Brain pericyte (primary cell): Measurements from ENCODE around the gene ZNF593.

Experiments used
- DNase-seq: peaks from one replicate; pipeline ENCODE4 v3.0.0-alpha.2; 2012; ENCODE audit warnings: low read depth, low spot score

Gene ZNF593

GRCh38 chr1:26169198-26169554 is 532 bp upstream of the ZNF593 start:
- DNase-seq: no peak

GRCh38 chr1:26170472-26170821 is 739 bp downstream of the ZNF593 start:
- no peak for DNase-seq

GRCh38 chr1:26171084-26172072 is 1.7 kb downstream of the ZNF593 start, which contains the start of gene ZNF593OS:
Gene ZNF593OS, minus strand, starts transcription at chr1:26171832. Its CDS starts 171 bp downstream, at chr1:26171661.
- no peak for DNase-seq

- no peak for DNase-seq
Observed at GRCh38 chr1:26175346-26175745, 5.6 kb downstream of the ZNF593 start.

GRCh38 chr1:26177182-26177684 is 7.5 kb downstream of the ZNF593 start, which contains the start of gene CNKSR1:
Gene CNKSR1, plus strand, starts transcription at chr1:26177491. Its CDS starts 57 bp downstream, at chr1:26177548.
- DNase-seq: no peak

GRCh38 chr1:26180010-26180506 is 10.3 kb downstream of the ZNF593 start:
- no peak for DNase-seq

- DNase-seq: no peak
Observed at GRCh38 chr1:26181586-26182382, 12.1 kb downstream of the ZNF593 start.

- no peak for DNase-seq
Observed at GRCh38 chr1:26182383-26182696, 12.6 kb downstream of the ZNF593 start.

GRCh38 chr1:26184086-26184485 is 14.4 kb downstream of the ZNF593 start:
- no peak for DNase-seq

GRCh38 chr1:26184883-26185282 is 15.2 kb downstream of the ZNF593 start:
- DNase-seq: no peak

- no peak for DNase-seq
Observed at GRCh38 chr1:26187882-26188281, 18.2 kb downstream of the ZNF593 start.

GRCh38 chr1:26188477-26188876 is 18.8 kb downstream of the ZNF593 start:
- no peak for DNase-seq

GRCh38 chr1:26189331-26189730 is 19.6 kb downstream of the ZNF593 start:
- no peak for DNase-seq

- no peak for DNase-seq
Observed at GRCh38 chr1:26189751-26190275, 20.1 kb downstream of the ZNF593 start.

GRCh38 chr1:26190373-26190987 is 20.8 kb downstream of the ZNF593 start, which contains the start of gene CATSPER4:
Gene CATSPER4, plus strand, starts transcription at chr1:26190602. Its CDS starts 26 bp downstream, at chr1:26190628.
- no peak for DNase-seq

GRCh38 chr1:26191739-26192138 is 22.0 kb downstream of the ZNF593 start:
- DNase-seq: no peak

GRCh38 chr1:26195805-26196204 is 26.1 kb downstream of the ZNF593 start:
- DNase-seq: no peak

- DNase-seq: no peak
Observed at GRCh38 chr1:26197301-26197700, 27.6 kb downstream of the ZNF593 start.

- DNase-seq: no peak
Observed at GRCh38 chr1:26197813-26198212, 28.1 kb downstream of the ZNF593 start.

- DNase-seq: no peak
Observed at GRCh38 chr1:26200413-26200812, 30.7 kb downstream of the ZNF593 start.

- no peak for DNase-seq
Observed at GRCh38 chr1:26203642-26204318, 34.1 kb downstream of the ZNF593 start.
